Ovary (tissue), 3 donors: ENCODE results near the gene CFAP206.

Experiments
- POLR2A ChIP-seq: fragments of 450-650 bp; IDR thresholded peaks from one replicate; pipeline ENCODE4 v1.6.1; 2017; ENCODE audit warnings: antibody characterized with exemption, mild to moderate bottlenecking, moderate library complexity
- TF ChIP-seq, protein P1 (sequence below), 3 donors: fragments of 450-650 bp in 2 of 3; fragments of 200-600 bp in 1 of 3; IDR thresholded peaks; one replicate each; pipeline versions ENCODE4 v1.5.1 to v1.8.0; 2016 to 2022; ENCODE audit warnings: antibody characterized with exemption in 3 of 3, mild to moderate bottlenecking in 1 of 3
- donor health status: DM: no; HTN: no; CAD: no.

DNA sequence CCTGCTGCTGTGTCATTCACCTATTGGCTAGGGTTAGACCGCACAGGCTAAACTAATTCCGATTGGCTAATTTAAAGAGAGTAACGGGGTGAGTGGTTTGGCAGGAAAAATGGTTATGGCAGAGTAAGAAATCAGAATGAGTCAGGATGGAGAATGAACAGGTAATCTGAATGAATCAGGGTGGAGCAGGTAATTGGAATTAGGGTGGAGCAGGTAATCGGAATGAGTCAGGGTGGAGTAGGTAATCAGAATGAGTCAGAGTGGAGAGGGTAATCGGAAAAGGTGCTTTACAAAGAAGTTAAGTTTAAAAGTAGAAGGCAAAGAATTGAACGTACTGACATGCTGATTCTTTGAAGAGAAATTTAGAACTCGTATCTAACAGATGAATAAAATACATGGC is 76.7 kb downstream of the CFAP206 start:
- TF ChIP-seq POLR2A, result no peak
- TF ChIP-seq, protein P1, sequence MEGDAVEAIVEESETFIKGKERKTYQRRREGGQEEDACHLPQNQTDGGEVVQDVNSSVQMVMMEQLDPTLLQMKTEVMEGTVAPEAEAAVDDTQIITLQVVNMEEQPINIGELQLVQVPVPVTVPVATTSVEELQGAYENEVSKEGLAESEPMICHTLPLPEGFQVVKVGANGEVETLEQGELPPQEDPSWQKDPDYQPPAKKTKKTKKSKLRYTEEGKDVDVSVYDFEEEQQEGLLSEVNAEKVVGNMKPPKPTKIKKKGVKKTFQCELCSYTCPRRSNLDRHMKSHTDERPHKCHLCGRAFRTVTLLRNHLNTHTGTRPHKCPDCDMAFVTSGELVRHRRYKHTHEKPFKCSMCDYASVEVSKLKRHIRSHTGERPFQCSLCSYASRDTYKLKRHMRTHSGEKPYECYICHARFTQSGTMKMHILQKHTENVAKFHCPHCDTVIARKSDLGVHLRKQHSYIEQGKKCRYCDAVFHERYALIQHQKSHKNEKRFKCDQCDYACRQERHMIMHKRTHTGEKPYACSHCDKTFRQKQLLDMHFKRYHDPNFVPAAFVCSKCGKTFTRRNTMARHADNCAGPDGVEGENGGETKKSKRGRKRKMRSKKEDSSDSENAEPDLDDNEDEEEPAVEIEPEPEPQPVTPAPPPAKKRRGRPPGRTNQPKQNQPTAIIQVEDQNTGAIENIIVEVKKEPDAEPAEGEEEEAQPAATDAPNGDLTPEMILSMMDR (IDR thresholded peaks at IDR 0.05), result no peak
